Measurements from ENCODE around the gene CXorf65. TPM values are rescaled to one million over a fixed set of nuclear protein-coding genes. Genes with fewer than 3 reads are reported as not detected.
A peak's percentile ranks its signal among the peaks of the same experiment; 100 is the strongest.

Gene CXorf65
- total and polyA plus RNA-seq, 11 donors = not detected

DNA sequence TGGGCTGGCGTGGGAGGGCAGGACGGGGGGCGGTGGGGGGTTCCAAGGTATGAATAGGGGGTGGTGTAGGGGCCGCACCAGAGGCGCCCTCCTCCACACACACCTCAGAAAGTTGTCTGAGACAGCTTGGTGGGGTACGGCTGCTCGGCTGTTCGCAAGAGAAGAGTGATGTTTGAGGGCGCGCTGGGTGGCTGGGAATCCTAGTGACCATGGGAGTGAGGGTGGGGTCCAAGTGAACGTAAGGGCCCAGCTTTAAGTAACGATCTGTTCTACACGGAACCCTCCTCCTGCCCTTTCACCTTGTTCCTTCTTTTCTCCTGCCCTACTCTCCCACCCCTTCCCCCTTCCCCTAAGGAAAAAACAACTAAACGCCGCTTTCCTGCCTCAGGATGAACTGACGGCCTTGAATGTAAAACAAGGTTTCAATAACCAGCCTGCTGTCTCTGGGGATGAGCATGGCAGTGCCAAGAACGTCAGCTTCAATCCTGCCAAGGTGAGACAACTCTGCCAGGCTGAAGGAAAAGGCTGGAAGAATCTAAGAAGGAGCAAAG is 12.5 kb upstream of the CXorf65 start:
- H3K27ac ChIP-seq = peak overlapping the region; percentile 36 to 84 (median 77)
- no peaks in the 10 kb centered on the region for H3K27me3 ChIP-seq
- H3K4me3 ChIP-seq = peak overlapping the region; percentile 34 to 88 (median 66)
- ATAC-seq (peak in 3 of 4 donors; percentile 11 to 49 (median 48)), DNase-seq (no peak)
- no peak for TF ChIP-seq POLR2A (IDR thresholded peaks at IDR 0.05)
- TF ChIP-seq, protein P1, sequence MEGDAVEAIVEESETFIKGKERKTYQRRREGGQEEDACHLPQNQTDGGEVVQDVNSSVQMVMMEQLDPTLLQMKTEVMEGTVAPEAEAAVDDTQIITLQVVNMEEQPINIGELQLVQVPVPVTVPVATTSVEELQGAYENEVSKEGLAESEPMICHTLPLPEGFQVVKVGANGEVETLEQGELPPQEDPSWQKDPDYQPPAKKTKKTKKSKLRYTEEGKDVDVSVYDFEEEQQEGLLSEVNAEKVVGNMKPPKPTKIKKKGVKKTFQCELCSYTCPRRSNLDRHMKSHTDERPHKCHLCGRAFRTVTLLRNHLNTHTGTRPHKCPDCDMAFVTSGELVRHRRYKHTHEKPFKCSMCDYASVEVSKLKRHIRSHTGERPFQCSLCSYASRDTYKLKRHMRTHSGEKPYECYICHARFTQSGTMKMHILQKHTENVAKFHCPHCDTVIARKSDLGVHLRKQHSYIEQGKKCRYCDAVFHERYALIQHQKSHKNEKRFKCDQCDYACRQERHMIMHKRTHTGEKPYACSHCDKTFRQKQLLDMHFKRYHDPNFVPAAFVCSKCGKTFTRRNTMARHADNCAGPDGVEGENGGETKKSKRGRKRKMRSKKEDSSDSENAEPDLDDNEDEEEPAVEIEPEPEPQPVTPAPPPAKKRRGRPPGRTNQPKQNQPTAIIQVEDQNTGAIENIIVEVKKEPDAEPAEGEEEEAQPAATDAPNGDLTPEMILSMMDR (IDR thresholded peaks at IDR 0.05) = no peak
- 2 to 36% (median 19%) methylated on average over 16 to 17 of the region's 17 CpGs for WGBS, 4 donors
- H3K9me3 ChIP-seq = peaks cover 0 to 6% (median 0%) of the 10 kb centered on the region in 12 donors
- intact Hi-C loops (cut with DNase I) = no loop called here
- peaks cover 0 to 43% (median 34%) of the 10 kb centered on the region in 9 donors for H3K36me3 ChIP-seq
- H3K4me1 ChIP-seq = peaks cover 0 to 15% (median 5%) of the 10 kb centered on the region in 12 donors

DNA sequence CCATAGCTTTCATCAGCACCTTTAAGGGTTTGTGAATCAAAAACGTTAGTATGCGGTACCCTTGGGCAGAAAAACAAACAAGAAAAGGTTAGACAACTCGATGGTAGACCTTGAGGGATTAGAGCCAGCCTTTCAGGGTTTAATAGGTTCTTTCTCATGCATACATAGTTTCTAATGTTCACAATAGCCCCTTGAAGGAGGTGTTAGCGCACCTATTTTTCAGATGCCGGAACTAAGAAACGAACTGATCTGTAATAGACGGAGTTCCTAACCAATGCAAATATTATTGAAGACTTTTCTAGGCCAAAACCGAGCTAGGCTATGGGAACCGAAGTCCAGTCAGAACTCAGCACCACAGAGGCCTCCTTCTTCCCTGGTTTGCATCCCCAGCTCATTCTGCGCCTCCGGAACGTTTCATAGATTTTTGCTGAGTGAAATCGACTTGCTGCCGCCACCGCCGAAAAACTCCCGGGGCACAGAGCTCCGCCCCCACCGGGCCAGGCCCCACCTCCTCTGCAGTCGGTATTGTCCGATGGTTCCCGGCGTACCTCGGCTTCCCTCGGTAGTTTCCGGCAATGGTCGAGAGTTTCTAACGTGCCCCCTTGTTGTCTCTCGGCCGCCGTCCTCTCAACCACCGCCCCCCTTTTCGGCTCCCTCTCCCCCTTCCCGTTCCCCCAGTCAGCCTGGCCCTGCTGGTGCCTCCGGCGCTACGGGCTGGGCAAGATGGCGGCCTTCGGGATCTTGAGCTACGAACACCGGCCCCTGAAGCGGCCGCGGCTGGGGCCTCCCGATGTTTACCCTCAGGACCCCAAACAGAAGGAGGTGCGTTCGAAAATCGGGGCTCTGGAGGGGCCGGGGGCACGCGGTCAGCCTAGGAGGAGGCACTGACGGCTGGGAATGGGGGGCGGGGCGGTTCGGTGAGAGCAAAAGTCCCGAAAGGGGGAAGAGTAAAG is 11.8 kb upstream of the CXorf65 start, which contains the start of gene MED12:
TSS of gene MED12 (plus strand) at position 565 of the 953 bp plus-strand sequence. CDS start at position 724, 159 bp downstream.
- 1 to 37% (median 17%) methylated on average over 54 to 56 of the region's 56 CpGs for WGBS, 4 donors

DNA sequence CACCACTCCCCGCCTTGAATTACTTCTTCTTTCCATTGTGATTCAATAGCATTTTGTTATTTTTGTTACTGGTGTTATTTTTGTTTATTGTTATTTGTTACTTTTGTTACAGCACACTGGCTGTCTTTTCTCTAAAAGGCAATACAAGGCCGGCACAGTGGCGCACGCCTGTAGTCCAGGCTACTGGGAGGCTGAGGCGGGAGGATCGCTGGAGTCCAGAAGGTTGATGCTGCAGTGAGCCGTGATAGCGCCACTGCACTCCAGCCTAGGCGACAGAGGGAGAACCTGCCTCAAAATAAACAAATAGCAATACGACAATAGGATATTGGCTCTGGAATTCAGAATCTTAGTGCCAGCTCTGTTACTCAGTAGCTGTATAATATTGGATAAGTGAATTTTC is 10.8 kb upstream of the CXorf65 start:
- TF ChIP-seq POLR2A (IDR thresholded peaks at IDR 0.05) = no peak
- TF ChIP-seq, protein P1 (IDR thresholded peaks at IDR 0.05) = no peak
- H3K4me3 ChIP-seq = peak overlapping the region in 5 of 12 donors; percentile 62 to 88 (median 69)
- DNase-seq = no peak
- no peak for ATAC-seq
- peaks cover 0 to 26% (median 18%) of the 10 kb centered on the region in 9 donors for H3K36me3 ChIP-seq
- intact Hi-C loops (cut with DNase I) = no loop called here
- H3K9me3 ChIP-seq = peaks cover 0 to 6% (median 0%) of the 10 kb centered on the region in 12 donors
- H3K4me1 ChIP-seq = peaks cover 0 to 18% (median 5%) of the 10 kb centered on the region in 12 donors
- no peaks in the 10 kb centered on the region for H3K27me3 ChIP-seq
- H3K27ac ChIP-seq = no peak overlapping the region
- WGBS, 4 donors = 85 to 91% (median 85%) methylated on average over 10 of the region's 10 CpGs

More for the DNA sequence above, 11.8 kb upstream of the CXorf65 start, which contains the start of gene MED12:
- DNase-seq (peak; percentile 85 to 89 (median 88)), ATAC-seq (peak; percentile 97 to 100 (median 98))
- H3K27ac ChIP-seq = peak within 1 kb of the TSS; percentile 36 to 84 (median 77)
- intact Hi-C loops (cut with DNase I) = no loop called here
- H3K9me3 ChIP-seq = peaks cover 0 to 6% (median 0%) of the 10 kb centered on the region in 12 donors
- H3K4me3 ChIP-seq = peak within 1 kb of the TSS; percentile 34 to 88 (median 66)
- no peak for TF ChIP-seq POLR2A (IDR thresholded peaks at IDR 0.05)
- TF ChIP-seq, protein P1 (IDR thresholded peaks at IDR 0.05) = no peak
- H3K36me3 ChIP-seq = peaks cover 0 to 35% (median 27%) of the 10 kb centered on the region in 9 donors
- no peaks in the 10 kb centered on the region for H3K27me3 ChIP-seq
- peaks cover 0 to 15% (median 5%) of the 10 kb centered on the region in 12 donors for H3K4me1 ChIP-seq

Data from heart left ventricle (tissue), 16 donors.